Thyroid gland (tissue), 4 donors: ENCODE results near the gene GSTO2.

Experiments used
- CTCF ChIP-seq, 6 experiments: fragments of 200-600 bp in 3 of 6; fragments of 450-650 bp in 3 of 6; sonication (generic) in 3 of 6; IDR thresholded peaks; one replicate each; pipeline ENCODE4 v1.5.1; 2016 to 2019; ENCODE audit warnings: antibody characterized with exemption in 6 of 6, mild to moderate bottlenecking in 2 of 6, inconsistent platforms in 1 of 6, moderate library complexity in 1 of 6
- POLR2A ChIP-seq, 2 donors: fragments of 450-650 bp; IDR thresholded peaks; one replicate each; pipeline ENCODE4 v1.6.1; 2017; ENCODE audit warnings: antibody characterized with exemption in 2 of 2, mild to moderate bottlenecking in 2 of 2, moderate library complexity in 1 of 2

DNA sequence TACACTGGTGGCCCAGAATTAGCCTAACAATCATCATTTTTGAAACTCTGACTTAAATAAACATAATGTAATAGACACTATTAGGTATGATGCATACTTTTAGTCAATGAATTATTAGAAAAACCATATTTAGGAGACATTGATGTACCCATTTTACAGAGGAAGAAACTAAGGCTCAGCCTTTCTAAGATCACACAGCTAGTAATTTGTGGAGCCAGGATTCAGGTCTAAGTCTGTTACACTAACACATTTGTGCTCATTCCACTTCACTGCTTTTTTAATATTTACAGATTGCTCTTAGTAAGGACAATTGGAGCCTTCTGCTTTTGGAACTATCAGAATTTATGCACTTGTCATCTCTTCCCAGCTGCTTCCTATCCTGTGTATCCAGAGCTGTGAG, 45.7 kb upstream of the GSTO2 start:
- no peak for TF ChIP-seq POLR2A (IDR thresholded peaks at IDR 0.05)
- TF ChIP-seq CTCF (IDR thresholded peaks at IDR 0.05): no peak
